ENCODE data around the gene GRIN1. TPM values are rescaled to one million over a fixed set of nuclear protein-coding genes. Genes with fewer than 3 reads are reported as not detected.

GRIN1 gene
- total and polyA plus RNA-seq, 2 donors, result 0.18 to 0.19 TPM

DNA sequence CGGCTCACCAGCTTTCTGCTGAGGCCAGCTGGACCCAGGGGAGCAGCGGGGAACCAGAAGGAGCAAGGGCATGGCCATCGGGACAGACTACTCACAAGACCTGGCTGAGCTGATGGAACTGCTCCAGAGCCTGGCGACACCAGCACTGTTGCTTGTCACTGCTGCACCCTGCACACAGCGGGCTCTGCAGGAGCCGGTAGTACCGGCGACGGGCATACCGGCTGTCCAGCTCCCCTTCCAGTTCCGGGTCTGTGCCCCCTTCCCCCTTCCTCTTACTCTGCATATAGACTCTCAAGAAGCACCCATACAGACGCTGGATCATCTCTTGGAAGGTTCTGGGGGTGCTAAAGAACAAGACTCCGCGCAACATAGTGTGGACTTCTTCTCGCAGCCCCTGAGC is 48.4 kb downstream of the GRIN1 start:
- Histone ChIP-seq H3K4me1 (ENCODE audit: control insufficient read depth in 2 of 2, insufficient read depth in 2 of 2, low read length in 2 of 2) (peaks cover 18 to 25% of the 10 kb centered on the region in 2 donors), H3K9me3 (ENCODE audit: control insufficient read depth in 2 of 2, insufficient read depth in 1 of 2, low read length in 1 of 2) (no peaks in the 10 kb centered on the region), H3K27me3 (ENCODE audit: control insufficient read depth in 2 of 2, insufficient read depth in 1 of 2, low read length in 1 of 2) (no peaks in the 10 kb centered on the region), H3K4me3 (ENCODE audit: low read length in 2 of 2) (peak overlapping the region; percentile 90 to 99), H3K27ac (ENCODE audit: low read depth in 1 of 2, low read length in 1 of 2) (no peak overlapping the region), H3K36me3 (ENCODE audit: control insufficient read depth in 2 of 2, insufficient read depth in 2 of 2, low read length in 1 of 2) (peaks cover 48 to 68% of the 10 kb centered on the region in 2 donors)
- DNase-seq (ENCODE audit: low read depth in 6 of 9, low spot score in 9 of 9), result no peak
- 92% methylated on average over 15 of the region's 15 CpGs for WGBS

DNA sequence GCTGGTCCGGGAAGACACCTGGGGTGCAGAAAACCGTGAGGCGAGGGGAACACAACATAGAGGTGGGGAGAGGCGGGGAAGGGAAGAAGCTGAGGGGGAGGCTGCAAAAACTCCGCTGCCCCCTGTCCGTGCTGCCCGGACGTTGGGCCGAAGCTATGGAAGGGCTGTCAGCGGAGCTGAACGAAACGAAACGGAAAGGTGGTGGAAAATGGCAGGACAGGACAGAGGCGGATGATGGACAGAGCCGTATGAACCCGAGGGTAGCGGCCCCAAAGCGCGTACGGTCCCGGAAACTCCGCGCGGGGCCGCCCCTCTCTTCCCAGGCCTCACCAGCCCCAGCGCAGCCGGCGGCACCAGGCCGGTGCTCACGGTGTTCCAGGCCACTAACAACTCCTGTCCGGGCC is 49.1 kb downstream of the GRIN1 start:
- Histone ChIP-seq H3K36me3 (ENCODE audit: control insufficient read depth in 2 of 2, insufficient read depth in 2 of 2, low read length in 1 of 2) (peaks cover 41 to 61% of the 10 kb centered on the region in 2 donors), H3K27me3 (ENCODE audit: control insufficient read depth in 2 of 2, insufficient read depth in 1 of 2, low read length in 1 of 2) (no peaks in the 10 kb centered on the region), H3K27ac (ENCODE audit: low read depth in 1 of 2, low read length in 1 of 2) (peak overlapping the region; percentile 69 to 95), H3K4me3 (ENCODE audit: low read length in 2 of 2) (peak overlapping the region; percentile 90 to 99), H3K9me3 (ENCODE audit: control insufficient read depth in 2 of 2, insufficient read depth in 1 of 2, low read length in 1 of 2) (no peaks in the 10 kb centered on the region), H3K4me1 (ENCODE audit: control insufficient read depth in 2 of 2, insufficient read depth in 2 of 2, low read length in 2 of 2) (peaks cover 18 to 25% of the 10 kb centered on the region in 2 donors)
- DNase-seq (ENCODE audit: low read depth in 6 of 9, low spot score in 9 of 9), result no peak
- under 1% methylated on average over 31 of the region's 31 CpGs for WGBS

DNA sequence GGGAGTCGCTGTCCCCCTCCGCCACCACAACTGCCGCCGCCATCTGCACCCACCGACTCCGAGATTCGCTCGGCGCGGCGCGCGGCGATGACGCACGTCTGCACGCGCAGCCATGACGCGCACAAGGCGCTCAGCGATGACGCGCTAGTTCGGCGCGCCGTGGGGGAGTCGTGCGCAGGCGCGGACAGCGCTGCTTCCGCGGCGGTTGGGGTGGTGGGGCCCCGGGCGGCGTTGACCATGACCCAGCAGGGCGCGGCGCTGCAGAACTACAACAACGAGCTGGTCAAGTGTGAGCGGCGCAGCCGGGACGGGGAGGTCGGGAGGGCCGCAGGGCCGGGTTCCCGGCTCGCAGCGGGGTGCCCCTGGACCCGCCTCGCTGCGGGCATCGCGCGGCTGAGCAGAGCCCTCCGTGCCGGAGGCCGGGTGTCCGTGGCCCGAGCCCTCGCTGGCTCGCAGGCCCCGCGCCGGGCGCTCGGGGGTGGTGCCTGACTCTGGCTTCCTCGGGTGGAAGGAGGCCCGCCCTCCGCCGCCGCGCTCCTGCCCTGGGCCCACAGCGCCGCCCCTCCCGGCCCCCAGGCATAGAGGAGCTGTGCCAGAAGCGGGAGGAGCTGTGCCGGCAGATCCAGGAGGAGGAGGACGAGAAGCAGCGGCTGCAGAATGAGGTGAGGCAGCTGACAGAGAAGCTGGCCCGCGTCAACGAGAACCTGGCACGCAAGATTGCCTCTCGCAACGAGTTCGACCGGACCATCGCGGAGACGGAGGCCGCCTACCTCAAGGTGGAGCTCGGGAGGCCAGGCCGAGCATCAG is 49.7 kb downstream of the GRIN1 start, which contains the start of the genes ANAPC2 and SSNA1:
TSS of gene ANAPC2 (minus strand) at position 71 of the 807 bp plus-strand sequence. CDS start at position 43, 28 bp downstream.
TSS of gene SSNA1 (plus strand) at position 187 of the 807 bp plus-strand sequence. CDS start at position 238, 51 bp downstream.
- H3K36me3 ChIP-seq (ENCODE audit: control insufficient read depth in 2 of 2, insufficient read depth in 2 of 2, low read length in 1 of 2), result peaks cover 35 to 55% of the 10 kb centered on the region in 2 donors
- peaks cover 18 to 25% of the 10 kb centered on the region in 2 donors for H3K4me1 ChIP-seq (ENCODE audit: control insufficient read depth in 2 of 2, insufficient read depth in 2 of 2, low read length in 2 of 2)
- H3K27ac ChIP-seq (ENCODE audit: low read depth in 1 of 2, low read length in 1 of 2), result peak within 1 kb of the TSS; percentile 76 to 95
- peak; percentile 75 to 98 (median 94) for DNase-seq (ENCODE audit: low read depth in 6 of 9, low spot score in 9 of 9)
- peak within 1 kb of the TSS; percentile 90 to 99 for H3K4me3 ChIP-seq (ENCODE audit: low read length in 2 of 2)
- H3K27me3 ChIP-seq (ENCODE audit: control insufficient read depth in 2 of 2, insufficient read depth in 1 of 2, low read length in 1 of 2), result no peaks in the 10 kb centered on the region
- WGBS, result under 1% methylated on average over 98 of the region's 98 CpGs
- H3K9me3 ChIP-seq (ENCODE audit: control insufficient read depth in 2 of 2, insufficient read depth in 1 of 2, low read length in 1 of 2), result no peaks in the 10 kb centered on the region

DNA sequence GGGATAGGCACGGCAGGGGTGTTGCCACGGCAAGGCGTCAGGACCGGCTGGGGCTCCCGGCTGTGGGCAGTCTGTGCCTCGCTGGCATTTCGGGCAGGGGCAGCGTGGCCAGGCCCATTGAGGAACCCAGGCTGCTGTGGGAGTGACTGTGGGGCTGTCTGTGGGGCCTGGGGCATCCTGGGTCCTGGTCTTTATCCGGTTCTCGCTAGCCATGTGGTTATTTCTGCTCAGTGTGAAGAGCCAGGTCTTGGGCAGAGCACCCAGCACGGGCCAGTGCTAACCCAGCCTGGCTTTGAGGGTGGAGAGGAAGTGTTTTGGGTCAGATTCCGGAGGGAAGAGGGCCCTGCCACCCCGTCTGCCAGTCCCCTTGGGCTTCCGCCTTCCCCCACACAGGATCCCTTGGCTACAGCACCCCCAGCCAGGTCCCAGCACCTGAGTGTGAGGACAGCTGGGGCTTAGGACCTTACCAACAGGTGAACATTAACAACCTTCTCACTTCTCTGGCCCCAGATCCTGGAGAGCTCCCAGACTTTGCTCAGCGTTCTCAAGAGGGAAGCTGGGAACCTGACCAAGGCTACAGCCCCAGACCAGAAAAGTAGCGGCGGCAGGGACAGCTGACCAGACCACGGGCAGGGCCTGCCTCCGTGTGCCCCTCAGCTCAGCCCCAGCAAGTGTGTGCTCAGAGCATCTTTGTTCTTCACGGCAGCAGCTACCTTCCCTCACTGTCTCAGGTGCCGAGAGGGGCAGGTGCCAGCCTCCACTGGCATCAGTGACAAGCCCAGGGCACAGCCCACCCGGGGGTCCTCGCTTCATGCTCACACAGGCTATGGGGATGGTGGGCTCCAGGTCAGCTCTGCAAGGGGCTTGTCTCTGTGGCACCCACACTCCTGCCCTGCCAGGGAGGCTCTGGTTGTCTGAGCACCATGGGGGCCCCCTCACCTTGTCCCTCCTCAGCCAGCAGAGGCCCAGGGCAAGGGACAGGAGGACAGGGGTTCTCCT is 50.6 kb downstream of the GRIN1 start:
- DNase-seq (ENCODE audit: low read depth in 6 of 9, low spot score in 9 of 9), result no peak
- WGBS, result 47% methylated on average over 23 of the region's 23 CpGs
- Histone ChIP-seq H3K36me3 (ENCODE audit: control insufficient read depth in 2 of 2, insufficient read depth in 2 of 2, low read length in 1 of 2) (peaks cover 30 to 46% of the 10 kb centered on the region in 2 donors), H3K4me1 (ENCODE audit: control insufficient read depth in 2 of 2, insufficient read depth in 2 of 2, low read length in 2 of 2) (peaks cover 18 to 26% of the 10 kb centered on the region in 2 donors), H3K4me3 (ENCODE audit: low read length in 2 of 2) (peak overlapping the region; percentile 90 to 99), H3K27ac (ENCODE audit: low read depth in 1 of 2, low read length in 1 of 2) (peak overlapping the region; percentile 76 to 95), H3K27me3 (ENCODE audit: control insufficient read depth in 2 of 2, insufficient read depth in 1 of 2, low read length in 1 of 2) (no peaks in the 10 kb centered on the region), H3K9me3 (ENCODE audit: control insufficient read depth in 2 of 2, insufficient read depth in 1 of 2, low read length in 1 of 2) (no peaks in the 10 kb centered on the region)

DNA sequence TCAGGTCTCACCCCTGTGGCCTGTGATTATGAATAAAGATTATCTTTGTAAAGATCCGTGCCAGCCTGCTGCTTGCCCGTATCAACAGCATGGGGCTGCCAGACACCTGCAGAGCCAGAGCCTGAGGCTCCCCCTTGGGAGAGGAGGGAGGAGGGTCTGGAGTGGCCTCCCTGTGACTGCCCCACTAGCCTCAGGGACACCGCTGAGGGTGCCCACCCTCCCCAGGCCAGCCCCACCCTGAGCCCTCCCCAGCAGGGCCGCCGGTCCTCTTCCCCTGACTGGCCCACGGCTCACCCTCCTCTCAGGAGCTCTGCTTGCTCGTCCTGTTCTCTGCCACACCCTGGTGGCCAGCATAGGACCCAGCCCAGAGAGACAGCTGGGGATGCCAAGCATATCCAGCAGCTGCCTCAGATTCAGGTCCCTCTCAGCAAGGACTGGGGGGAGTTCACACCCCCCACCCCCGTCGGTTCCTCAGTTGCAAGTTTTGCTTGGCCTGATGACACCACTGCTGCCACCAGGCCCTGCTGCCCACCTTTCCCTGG is 51.4 kb downstream of the GRIN1 start:
- no peaks in the 10 kb centered on the region for H3K27me3 ChIP-seq (ENCODE audit: control insufficient read depth in 2 of 2, insufficient read depth in 1 of 2, low read length in 1 of 2)
- H3K9me3 ChIP-seq (ENCODE audit: control insufficient read depth in 2 of 2, insufficient read depth in 1 of 2, low read length in 1 of 2), result no peaks in the 10 kb centered on the region
- H3K4me1 ChIP-seq (ENCODE audit: control insufficient read depth in 2 of 2, insufficient read depth in 2 of 2, low read length in 2 of 2), result peaks cover 18 to 29% of the 10 kb centered on the region in 2 donors
- no peak overlapping the region for H3K4me3 ChIP-seq (ENCODE audit: low read length in 2 of 2)
- no peak overlapping the region for H3K27ac ChIP-seq (ENCODE audit: low read depth in 1 of 2, low read length in 1 of 2)
- DNase-seq (ENCODE audit: low read depth in 6 of 9, low spot score in 9 of 9), result no peak
- H3K36me3 ChIP-seq (ENCODE audit: control insufficient read depth in 2 of 2, insufficient read depth in 2 of 2, low read length in 1 of 2), result peaks cover 26 to 38% of the 10 kb centered on the region in 2 donors
- 93% methylated on average over 9 of the region's 9 CpGs for WGBS

DNA sequence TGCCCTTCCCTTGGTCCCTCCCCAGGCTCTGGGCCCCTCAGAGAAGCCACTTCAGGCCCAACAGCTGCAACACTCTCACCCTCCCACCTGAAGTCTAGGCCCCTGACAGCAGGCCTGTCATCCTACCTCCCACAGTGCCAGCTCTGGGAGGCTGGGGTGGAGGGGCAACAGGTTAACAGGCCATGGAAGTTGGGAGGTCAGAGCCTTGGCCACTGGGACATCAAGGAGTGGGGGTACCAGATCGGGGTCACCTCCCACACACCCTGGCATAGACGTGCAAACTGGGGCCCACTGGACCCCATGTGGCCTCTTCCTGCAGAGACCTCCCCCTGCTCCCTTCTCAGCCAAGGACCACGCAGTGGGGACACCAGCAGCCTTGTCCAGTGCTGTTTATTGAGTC is 52.3 kb downstream of the GRIN1 start:
- no peak for DNase-seq (ENCODE audit: low read depth in 6 of 9, low spot score in 9 of 9)
- H3K4me3 ChIP-seq (ENCODE audit: low read length in 2 of 2), result no peak overlapping the region
- peaks cover 18 to 29% of the 10 kb centered on the region in 2 donors for H3K4me1 ChIP-seq (ENCODE audit: control insufficient read depth in 2 of 2, insufficient read depth in 2 of 2, low read length in 2 of 2)
- H3K27ac ChIP-seq (ENCODE audit: low read depth in 1 of 2, low read length in 1 of 2), result no peak overlapping the region
- no peaks in the 10 kb centered on the region for H3K9me3 ChIP-seq (ENCODE audit: control insufficient read depth in 2 of 2, insufficient read depth in 1 of 2, low read length in 1 of 2)
- 95% methylated on average over 3 of the region's 3 CpGs for WGBS
- H3K27me3 ChIP-seq (ENCODE audit: control insufficient read depth in 2 of 2, insufficient read depth in 1 of 2, low read length in 1 of 2), result no peaks in the 10 kb centered on the region
- H3K36me3 ChIP-seq (ENCODE audit: control insufficient read depth in 2 of 2, insufficient read depth in 2 of 2, low read length in 1 of 2), result peaks cover 26 to 29% of the 10 kb centered on the region in 2 donors

DNA sequence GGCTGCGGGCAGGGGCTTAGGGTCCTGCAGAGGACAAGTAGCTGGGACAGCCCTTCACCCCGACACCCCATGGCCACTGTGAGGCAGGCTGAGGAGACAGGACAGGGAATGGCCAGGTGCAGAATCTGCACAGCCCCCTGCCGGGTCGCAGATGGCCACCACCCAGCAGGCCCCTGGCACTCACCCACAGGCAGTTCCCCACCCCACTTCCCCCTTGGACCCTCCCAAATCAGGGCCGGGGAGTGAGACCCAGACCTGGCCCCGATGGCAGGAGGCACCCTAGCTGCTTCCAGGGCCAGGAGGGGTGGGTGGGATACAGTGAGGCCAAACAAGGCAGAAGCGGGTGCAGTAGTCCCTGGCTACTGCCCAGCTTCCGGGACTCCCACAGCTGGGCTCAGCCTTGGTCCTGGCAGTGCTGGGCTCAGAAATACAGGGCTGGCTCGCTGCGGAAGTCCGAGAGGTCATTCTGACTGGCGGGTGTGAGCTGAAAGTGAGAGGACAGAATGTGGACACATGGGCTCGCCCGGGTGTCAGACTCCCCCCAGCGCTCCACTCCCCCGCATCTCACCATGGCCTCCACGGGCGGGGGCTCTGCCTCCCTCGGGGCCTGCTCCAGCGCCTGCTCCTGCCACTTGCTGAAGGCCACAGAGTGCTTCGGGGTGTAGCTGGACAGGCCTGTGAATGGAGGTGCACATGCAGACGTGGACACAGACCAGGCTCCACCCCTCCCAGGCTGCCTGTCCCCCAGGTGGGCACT is 52.9 kb downstream of the GRIN1 start:
- WGBS, result 97% methylated on average over 22 of the region's 22 CpGs
- peaks cover 23 to 26% of the 10 kb centered on the region in 2 donors for H3K36me3 ChIP-seq (ENCODE audit: control insufficient read depth in 2 of 2, insufficient read depth in 2 of 2, low read length in 1 of 2)
- peaks cover 18 to 26% of the 10 kb centered on the region in 2 donors for H3K4me1 ChIP-seq (ENCODE audit: control insufficient read depth in 2 of 2, insufficient read depth in 2 of 2, low read length in 2 of 2)
- no peak overlapping the region for H3K27ac ChIP-seq (ENCODE audit: low read depth in 1 of 2, low read length in 1 of 2)
- no peaks in the 10 kb centered on the region for H3K9me3 ChIP-seq (ENCODE audit: control insufficient read depth in 2 of 2, insufficient read depth in 1 of 2, low read length in 1 of 2)
- H3K4me3 ChIP-seq (ENCODE audit: low read length in 2 of 2), result no peak overlapping the region
- no peaks in the 10 kb centered on the region for H3K27me3 ChIP-seq (ENCODE audit: control insufficient read depth in 2 of 2, insufficient read depth in 1 of 2, low read length in 1 of 2)
- DNase-seq (ENCODE audit: low read depth in 6 of 9, low spot score in 9 of 9), result no peak

DNA sequence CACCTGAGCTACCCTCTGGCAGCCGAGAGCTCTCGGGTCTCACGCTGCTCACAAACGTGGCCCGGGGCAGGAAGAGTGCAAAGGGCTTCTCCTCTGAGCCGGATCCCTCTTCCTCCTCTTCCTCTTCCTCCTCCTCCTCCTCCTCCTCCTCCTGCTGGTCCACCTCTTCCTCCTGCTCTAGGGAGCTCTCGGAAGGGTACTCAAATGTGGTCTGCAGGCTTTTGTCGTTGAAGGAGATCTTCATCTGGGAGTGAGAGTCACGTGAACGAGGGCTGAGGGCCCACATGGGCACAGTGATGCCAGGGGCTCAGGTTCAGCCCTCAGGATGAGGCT is 53.5 kb downstream of the GRIN1 start:
- Histone ChIP-seq H3K9me3 (ENCODE audit: control insufficient read depth in 2 of 2, insufficient read depth in 1 of 2, low read length in 1 of 2) (no peaks in the 10 kb centered on the region), H3K4me3 (ENCODE audit: low read length in 2 of 2) (no peak overlapping the region), H3K4me1 (ENCODE audit: control insufficient read depth in 2 of 2, insufficient read depth in 2 of 2, low read length in 2 of 2) (peaks cover 13 to 20% of the 10 kb centered on the region in 2 donors), H3K27ac (ENCODE audit: low read depth in 1 of 2, low read length in 1 of 2) (no peak overlapping the region), H3K27me3 (ENCODE audit: control insufficient read depth in 2 of 2, insufficient read depth in 1 of 2, low read length in 1 of 2) (peaks cover 0 to under 1% of the 10 kb centered on the region in 2 donors), H3K36me3 (ENCODE audit: control insufficient read depth in 2 of 2, insufficient read depth in 2 of 2, low read length in 1 of 2) (peaks cover 19 to 26% of the 10 kb centered on the region in 2 donors)
- 96% methylated on average over 10 of the region's 10 CpGs for WGBS
- DNase-seq (ENCODE audit: low read depth in 6 of 9, low spot score in 9 of 9), result no peak

Measured in thymus (tissue), 11 donors.